ENCODE results near the gene SESN3. TPM values are rescaled to one million over a fixed set of nuclear protein-coding genes. Genes with fewer than 3 reads are reported as not detected.

The SESN3 gene
- total RNA-seq, 1 experiment from 2014 or later = 34.9 TPM

DNA sequence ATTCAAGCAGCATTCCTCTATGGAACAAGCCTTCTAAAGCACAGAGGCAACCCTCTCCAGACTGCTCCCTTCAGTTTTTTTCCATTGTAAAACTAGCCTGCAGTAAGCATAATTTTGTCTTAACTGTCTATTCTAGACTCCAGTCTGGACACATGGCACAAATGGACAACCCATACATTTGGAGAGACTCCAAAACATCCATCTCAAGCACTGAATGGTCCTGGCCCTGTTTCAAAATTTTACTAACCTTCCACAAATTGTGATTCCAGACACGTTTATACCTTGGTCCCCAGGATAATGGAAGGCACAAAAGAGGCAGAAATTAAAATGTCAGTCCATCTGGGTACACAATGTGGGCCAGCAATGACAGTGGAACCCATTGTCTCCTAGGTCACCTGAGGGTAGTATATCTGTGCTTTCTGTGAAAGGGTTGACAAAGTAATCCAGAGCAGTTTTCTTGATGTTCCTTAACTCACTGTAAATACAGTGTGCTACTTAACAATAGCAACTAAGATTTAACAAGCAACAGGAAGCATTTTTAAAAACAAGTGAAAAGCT lies 16.2 kb upstream of the SESN3 start:
- no peak for ATAC-seq
- POLR2A ChIA-PET = no interaction called here
- Mint-ChIP-seq H3K4me3 (no peak overlapping the region), H3K27ac (no peak overlapping the region), H3K4me1 (peaks cover 57% of the 10 kb centered on the region), H3K27me3 (ENCODE audit: low read depth) (no peaks in the 10 kb centered on the region), H3K36me3 (no peaks in the 10 kb centered on the region), H3K9me3 (peaks cover 4% of the 10 kb centered on the region; the same call in 1 of the 2 replicates)
- CTCF ChIA-PET = no interaction called here
- DNase-seq (ENCODE audit: low spot score) = no peak
- no peak for TF ChIP-seq OVOL2 (CRISPR knock-in tag; IDR thresholded peaks at IDR 0.05; ENCODE audit: borderline replicate concordance)
- TF ChIP-seq TP53 (CRISPR knock-in tag; IDR thresholded peaks at IDR 0.05) = no peak
- TF ChIP-seq, protein P1, sequence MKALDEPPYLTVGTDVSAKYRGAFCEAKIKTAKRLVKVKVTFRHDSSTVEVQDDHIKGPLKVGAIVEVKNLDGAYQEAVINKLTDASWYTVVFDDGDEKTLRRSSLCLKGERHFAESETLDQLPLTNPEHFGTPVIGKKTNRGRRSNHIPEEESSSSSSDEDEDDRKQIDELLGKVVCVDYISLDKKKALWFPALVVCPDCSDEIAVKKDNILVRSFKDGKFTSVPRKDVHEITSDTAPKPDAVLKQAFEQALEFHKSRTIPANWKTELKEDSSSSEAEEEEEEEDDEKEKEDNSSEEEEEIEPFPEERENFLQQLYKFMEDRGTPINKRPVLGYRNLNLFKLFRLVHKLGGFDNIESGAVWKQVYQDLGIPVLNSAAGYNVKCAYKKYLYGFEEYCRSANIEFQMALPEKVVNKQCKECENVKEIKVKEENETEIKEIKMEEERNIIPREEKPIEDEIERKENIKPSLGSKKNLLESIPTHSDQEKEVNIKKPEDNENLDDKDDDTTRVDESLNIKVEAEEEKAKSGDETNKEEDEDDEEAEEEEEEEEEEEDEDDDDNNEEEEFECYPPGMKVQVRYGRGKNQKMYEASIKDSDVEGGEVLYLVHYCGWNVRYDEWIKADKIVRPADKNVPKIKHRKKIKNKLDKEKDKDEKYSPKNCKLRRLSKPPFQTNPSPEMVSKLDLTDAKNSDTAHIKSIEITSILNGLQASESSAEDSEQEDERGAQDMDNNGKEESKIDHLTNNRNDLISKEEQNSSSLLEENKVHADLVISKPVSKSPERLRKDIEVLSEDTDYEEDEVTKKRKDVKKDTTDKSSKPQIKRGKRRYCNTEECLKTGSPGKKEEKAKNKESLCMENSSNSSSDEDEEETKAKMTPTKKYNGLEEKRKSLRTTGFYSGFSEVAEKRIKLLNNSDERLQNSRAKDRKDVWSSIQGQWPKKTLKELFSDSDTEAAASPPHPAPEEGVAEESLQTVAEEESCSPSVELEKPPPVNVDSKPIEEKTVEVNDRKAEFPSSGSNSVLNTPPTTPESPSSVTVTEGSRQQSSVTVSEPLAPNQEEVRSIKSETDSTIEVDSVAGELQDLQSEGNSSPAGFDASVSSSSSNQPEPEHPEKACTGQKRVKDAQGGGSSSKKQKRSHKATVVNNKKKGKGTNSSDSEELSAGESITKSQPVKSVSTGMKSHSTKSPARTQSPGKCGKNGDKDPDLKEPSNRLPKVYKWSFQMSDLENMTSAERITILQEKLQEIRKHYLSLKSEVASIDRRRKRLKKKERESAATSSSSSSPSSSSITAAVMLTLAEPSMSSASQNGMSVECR (CRISPR knock-in tag; IDR thresholded peaks at IDR 0.05; ENCODE audit: borderline replicate concordance) = no peak
- TF ChIP-seq, protein P2, sequence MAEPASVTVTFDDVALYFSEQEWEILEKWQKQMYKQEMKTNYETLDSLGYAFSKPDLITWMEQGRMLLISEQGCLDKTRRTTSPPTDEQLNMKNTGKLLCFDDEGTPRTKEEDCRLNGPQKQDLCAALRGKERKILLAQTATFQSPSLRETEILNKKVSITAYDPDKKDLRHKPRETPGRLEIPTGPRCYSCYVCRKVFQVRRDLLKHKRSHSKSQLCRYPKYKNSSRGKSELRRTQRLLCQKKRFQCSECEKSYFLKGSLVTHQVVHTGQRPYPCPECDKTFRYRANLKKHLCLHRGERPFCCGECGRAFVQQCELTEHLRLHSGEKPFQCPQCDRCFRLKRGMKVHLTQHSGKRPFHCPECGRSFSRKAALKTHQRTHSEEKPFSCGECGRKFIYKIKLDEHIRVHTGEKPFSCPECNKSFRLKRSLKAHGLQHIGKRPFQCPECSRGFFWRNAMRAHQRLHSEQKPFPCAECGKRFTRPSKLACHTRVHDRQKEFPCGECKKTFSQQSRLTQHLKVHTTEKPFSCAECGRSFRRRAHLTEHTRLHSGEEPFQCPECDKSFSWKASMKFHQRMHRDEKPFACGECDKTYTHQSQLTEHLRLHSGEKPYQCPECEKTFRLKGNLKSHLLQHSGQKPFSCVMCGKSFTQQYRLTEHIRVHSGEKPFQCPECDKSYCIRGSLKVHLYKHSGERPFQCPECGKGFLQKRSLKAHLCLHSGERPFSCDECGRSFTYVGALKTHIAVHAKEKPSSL (CRISPR knock-in tag; conservative IDR thresholded peaks at IDR 0.05) = no peak

DNA sequence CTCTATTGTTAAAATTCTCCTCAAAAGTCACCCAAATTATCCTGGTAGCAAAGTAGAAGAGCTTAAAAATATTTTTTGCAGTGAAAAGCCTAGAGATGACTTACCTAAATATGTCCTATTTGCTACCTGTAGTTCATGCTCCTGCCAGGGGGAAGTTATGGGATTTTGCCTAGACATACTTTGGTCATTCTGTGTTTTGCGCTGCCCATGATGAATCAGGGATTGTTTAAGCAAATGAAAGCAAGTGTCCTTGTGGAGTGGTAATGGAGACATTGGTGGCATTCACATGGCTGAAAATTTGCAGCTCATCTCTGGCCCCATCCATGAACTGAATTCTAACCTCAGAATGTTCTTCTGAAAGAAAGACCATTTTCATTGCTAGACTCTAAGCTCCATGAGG lies 14.6 kb upstream of the SESN3 start:
- peaks cover 4% of the 10 kb centered on the region; the same call in 1 of the 2 replicates for H3K9me3 Mint-ChIP-seq
- peaks cover 54% of the 10 kb centered on the region for H3K4me1 Mint-ChIP-seq
- H3K27me3 Mint-ChIP-seq (ENCODE audit: low read depth) = no peaks in the 10 kb centered on the region
- no peaks in the 10 kb centered on the region for H3K36me3 Mint-ChIP-seq
- POLR2A ChIA-PET = interaction anchor here (0.6 to 1.3 kb wide), 3 partner anchors 13 to 47 kb away, joined by 3 to 4 read pairs (median 4); partner anchors contain the start of gene SESN3
- DNase-seq (ENCODE audit: low spot score) (no peak), ATAC-seq (no peak)
- CTCF ChIA-PET = interaction anchor here (1.2 to 1.3 kb wide), 2 partner anchors 9 to 86 kb away, joined by 3 to 5 read pairs; no protein-coding TSS in a partner anchor
- H3K27ac Mint-ChIP-seq = no peak overlapping the region
- H3K4me3 Mint-ChIP-seq = no peak overlapping the region
- TF ChIP-seq SMAD4 (CRISPR knock-in tag; IDR thresholded peaks at IDR 0.05) (no peak), CREM (CRISPR knock-in tag; IDR thresholded peaks at IDR 0.05) (no peak), ZNF138 (CRISPR knock-in tag; conservative IDR thresholded peaks at IDR 0.05) (no peak), GABPB1 (CRISPR knock-in tag; IDR thresholded peaks at IDR 0.05) (no peak), ZNF121 (CRISPR knock-in tag; IDR thresholded peaks at IDR 0.05) (no peak), TEAD1 (CRISPR knock-in tag; IDR thresholded peaks at IDR 0.05) (no peak)
- TF ChIP-seq, protein P3, sequence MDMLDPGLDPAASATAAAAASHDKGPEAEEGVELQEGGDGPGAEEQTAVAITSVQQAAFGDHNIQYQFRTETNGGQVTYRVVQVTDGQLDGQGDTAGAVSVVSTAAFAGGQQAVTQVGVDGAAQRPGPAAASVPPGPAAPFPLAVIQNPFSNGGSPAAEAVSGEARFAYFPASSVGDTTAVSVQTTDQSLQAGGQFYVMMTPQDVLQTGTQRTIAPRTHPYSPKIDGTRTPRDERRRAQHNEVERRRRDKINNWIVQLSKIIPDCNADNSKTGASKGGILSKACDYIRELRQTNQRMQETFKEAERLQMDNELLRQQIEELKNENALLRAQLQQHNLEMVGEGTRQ (CRISPR knock-in tag; IDR thresholded peaks at IDR 0.05) = no peak
- TF ChIP-seq, protein P4, sequence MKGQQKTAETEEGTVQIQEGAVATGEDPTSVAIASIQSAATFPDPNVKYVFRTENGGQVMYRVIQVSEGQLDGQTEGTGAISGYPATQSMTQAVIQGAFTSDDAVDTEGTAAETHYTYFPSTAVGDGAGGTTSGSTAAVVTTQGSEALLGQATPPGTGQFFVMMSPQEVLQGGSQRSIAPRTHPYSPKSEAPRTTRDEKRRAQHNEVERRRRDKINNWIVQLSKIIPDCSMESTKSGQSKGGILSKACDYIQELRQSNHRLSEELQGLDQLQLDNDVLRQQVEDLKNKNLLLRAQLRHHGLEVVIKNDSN (CRISPR knock-in tag; IDR thresholded peaks at IDR 0.05) = no peak
- TF ChIP-seq, protein P5, sequence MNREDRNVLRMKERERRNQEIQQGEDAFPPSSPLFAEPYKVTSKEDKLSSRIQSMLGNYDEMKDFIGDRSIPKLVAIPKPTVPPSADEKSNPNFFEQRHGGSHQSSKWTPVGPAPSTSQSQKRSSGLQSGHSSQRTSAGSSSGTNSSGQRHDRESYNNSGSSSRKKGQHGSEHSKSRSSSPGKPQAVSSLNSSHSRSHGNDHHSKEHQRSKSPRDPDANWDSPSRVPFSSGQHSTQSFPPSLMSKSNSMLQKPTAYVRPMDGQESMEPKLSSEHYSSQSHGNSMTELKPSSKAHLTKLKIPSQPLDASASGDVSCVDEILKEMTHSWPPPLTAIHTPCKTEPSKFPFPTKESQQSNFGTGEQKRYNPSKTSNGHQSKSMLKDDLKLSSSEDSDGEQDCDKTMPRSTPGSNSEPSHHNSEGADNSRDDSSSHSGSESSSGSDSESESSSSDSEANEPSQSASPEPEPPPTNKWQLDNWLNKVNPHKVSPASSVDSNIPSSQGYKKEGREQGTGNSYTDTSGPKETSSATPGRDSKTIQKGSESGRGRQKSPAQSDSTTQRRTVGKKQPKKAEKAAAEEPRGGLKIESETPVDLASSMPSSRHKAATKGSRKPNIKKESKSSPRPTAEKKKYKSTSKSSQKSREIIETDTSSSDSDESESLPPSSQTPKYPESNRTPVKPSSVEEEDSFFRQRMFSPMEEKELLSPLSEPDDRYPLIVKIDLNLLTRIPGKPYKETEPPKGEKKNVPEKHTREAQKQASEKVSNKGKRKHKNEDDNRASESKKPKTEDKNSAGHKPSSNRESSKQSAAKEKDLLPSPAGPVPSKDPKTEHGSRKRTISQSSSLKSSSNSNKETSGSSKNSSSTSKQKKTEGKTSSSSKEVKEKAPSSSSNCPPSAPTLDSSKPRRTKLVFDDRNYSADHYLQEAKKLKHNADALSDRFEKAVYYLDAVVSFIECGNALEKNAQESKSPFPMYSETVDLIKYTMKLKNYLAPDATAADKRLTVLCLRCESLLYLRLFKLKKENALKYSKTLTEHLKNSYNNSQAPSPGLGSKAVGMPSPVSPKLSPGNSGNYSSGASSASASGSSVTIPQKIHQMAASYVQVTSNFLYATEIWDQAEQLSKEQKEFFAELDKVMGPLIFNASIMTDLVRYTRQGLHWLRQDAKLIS (CRISPR knock-in tag; IDR thresholded peaks at IDR 0.05; ENCODE audit: borderline replicate concordance) = no peak
- TF ChIP-seq, protein P6, sequence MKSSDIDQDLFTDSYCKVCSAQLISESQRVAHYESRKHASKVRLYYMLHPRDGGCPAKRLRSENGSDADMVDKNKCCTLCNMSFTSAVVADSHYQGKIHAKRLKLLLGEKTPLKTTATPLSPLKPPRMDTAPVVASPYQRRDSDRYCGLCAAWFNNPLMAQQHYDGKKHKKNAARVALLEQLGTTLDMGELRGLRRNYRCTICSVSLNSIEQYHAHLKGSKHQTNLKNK (CRISPR knock-in tag; IDR thresholded peaks at IDR 0.05) = no peak
- TF ChIP-seq, protein P7, sequence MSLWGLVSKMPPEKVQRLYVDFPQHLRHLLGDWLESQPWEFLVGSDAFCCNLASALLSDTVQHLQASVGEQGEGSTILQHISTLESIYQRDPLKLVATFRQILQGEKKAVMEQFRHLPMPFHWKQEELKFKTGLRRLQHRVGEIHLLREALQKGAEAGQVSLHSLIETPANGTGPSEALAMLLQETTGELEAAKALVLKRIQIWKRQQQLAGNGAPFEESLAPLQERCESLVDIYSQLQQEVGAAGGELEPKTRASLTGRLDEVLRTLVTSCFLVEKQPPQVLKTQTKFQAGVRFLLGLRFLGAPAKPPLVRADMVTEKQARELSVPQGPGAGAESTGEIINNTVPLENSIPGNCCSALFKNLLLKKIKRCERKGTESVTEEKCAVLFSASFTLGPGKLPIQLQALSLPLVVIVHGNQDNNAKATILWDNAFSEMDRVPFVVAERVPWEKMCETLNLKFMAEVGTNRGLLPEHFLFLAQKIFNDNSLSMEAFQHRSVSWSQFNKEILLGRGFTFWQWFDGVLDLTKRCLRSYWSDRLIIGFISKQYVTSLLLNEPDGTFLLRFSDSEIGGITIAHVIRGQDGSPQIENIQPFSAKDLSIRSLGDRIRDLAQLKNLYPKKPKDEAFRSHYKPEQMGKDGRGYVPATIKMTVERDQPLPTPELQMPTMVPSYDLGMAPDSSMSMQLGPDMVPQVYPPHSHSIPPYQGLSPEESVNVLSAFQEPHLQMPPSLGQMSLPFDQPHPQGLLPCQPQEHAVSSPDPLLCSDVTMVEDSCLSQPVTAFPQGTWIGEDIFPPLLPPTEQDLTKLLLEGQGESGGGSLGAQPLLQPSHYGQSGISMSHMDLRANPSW (CRISPR knock-in tag; conservative IDR thresholded peaks at IDR 0.05; ENCODE audit: low read depth) = no peak
- TF ChIP-seq, protein P8, sequence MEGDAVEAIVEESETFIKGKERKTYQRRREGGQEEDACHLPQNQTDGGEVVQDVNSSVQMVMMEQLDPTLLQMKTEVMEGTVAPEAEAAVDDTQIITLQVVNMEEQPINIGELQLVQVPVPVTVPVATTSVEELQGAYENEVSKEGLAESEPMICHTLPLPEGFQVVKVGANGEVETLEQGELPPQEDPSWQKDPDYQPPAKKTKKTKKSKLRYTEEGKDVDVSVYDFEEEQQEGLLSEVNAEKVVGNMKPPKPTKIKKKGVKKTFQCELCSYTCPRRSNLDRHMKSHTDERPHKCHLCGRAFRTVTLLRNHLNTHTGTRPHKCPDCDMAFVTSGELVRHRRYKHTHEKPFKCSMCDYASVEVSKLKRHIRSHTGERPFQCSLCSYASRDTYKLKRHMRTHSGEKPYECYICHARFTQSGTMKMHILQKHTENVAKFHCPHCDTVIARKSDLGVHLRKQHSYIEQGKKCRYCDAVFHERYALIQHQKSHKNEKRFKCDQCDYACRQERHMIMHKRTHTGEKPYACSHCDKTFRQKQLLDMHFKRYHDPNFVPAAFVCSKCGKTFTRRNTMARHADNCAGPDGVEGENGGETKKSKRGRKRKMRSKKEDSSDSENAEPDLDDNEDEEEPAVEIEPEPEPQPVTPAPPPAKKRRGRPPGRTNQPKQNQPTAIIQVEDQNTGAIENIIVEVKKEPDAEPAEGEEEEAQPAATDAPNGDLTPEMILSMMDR (IDR thresholded peaks at IDR 0.05) = no peak

Measured in WTC11 (cell line).